Natural killer cell (primary cell): ENCODE results near the gene TFCP2. TPM values are rescaled to one million over a fixed set of nuclear protein-coding genes. Genes with fewer than 3 reads are reported as not detected.
A peak's percentile ranks its signal among the peaks of the same experiment; 100 is the strongest.

Source experiments
- ATAC-seq, 3 donors: fragments of 150-1000 bp in 2 of 3; fragments of 200-7000 bp in 1 of 3; cut with Tn5 transposase; 1 replicate in 1 of 3; 2 replicates in 2 of 3; pipeline ENCODE4 v1.10.0; 2021; ENCODE audit warnings: mild to moderate bottlenecking in 2 of 3, moderate library complexity in 2 of 3
- DNase-seq, 2 donors: peaks; one replicate each; pipeline versions ENCODE4 v3.0.0 to v3.0.0-alpha.2; 2013 to 2021; ENCODE audit warnings: mixed read lengths in 1 of 2
- H3K27ac ChIP-seq: one replicate; pipeline ENCODE4 v1.5.1; 2013; ENCODE audit warnings: mild to moderate bottlenecking, low read length
- H3K27me3 ChIP-seq: one replicate; pipeline ENCODE4 v1.6.1; 2013; ENCODE audit warnings: low read length; ENCODE audit not compliant: control insufficient read depth, insufficient read depth
- H3K36me3 ChIP-seq: one replicate; pipeline ENCODE4 v1.6.1; 2013; ENCODE audit warnings: low read length; ENCODE audit not compliant: control insufficient read depth, insufficient read depth
- H3K4me1 ChIP-seq: one replicate; pipeline ENCODE4 v1.6.1; 2013; ENCODE audit warnings: low read length; ENCODE audit not compliant: control insufficient read depth, insufficient read depth
- H3K4me3 ChIP-seq: one replicate; pipeline ENCODE4 v1.5.1; 2013; ENCODE audit warnings: low read length
- H3K9me3 ChIP-seq: one replicate; pipeline ENCODE4 v1.6.1; 2013; ENCODE audit warnings: low read length; ENCODE audit not compliant: control insufficient read depth, insufficient read depth
- H3K27ac Mint-ChIP-seq, 2 donors: one replicate each; pipeline ENCODE4 v1.8.0; 2022; ENCODE audit warnings: mild to moderate bottlenecking in 2 of 2, mixed read lengths in 2 of 2, moderate library complexity in 1 of 2
- H3K27me3 Mint-ChIP-seq, 2 donors: one replicate each; pipeline ENCODE4 v1.8.0; 2022; ENCODE audit warnings: low read depth in 2 of 2, mixed read lengths in 2 of 2
- H3K36me3 Mint-ChIP-seq: one replicate; pipeline ENCODE4 v1.8.0; 2022; ENCODE audit warnings: mixed read lengths
- H3K4me1 Mint-ChIP-seq, 2 donors: one replicate each; pipeline ENCODE4 v1.8.0; 2022; ENCODE audit warnings: mixed read lengths in 2 of 2
- H3K4me3 Mint-ChIP-seq: one replicate; pipeline ENCODE4 v1.8.0; 2022; ENCODE audit warnings: mild to moderate bottlenecking, moderate library complexity, mixed read lengths
- H3K9me3 Mint-ChIP-seq, 2 donors: one replicate each; pipeline ENCODE4 v1.8.0; 2022; ENCODE audit warnings: mixed read lengths in 2 of 2
- WGBS: methylation state at CpG from one replicate; pipeline ENCODE4 v1.1.7; 2013; ENCODE audit warnings: missing lambda C conversion rate; ENCODE audit not compliant: insufficient coverage; 5-methylcytosine and 5-hydroxymethylcytosine counted together
- intact Hi-C: fragments of 100-400 bp; cut with micrococcal nuclease; formaldehyde crosslinking; loops from one replicate; pipeline ENCODE4 v1.14.2; 2022
- total RNA-seq, 4 donors: library from RNA; stranded (reverse); fragments of 120-200 nt in 1 of 4; gene quantifications; one replicate each; pipeline versions ENCODE4 v1.2.3 to v1.2.4, GENCODE V29; 2013 to 2022
- TF ChIP-seq, protein P1 (sequence below): fragments of 200-600 bp; IDR thresholded peaks from one replicate; pipeline ENCODE4 v1.8.0; 2022; ENCODE audit warnings: antibody characterized with exemption

Gene TFCP2
- total RNA-seq, 3 donors from 2014 or later (not counting 1 experiment from before 2014, with no cell fraction given): 26.6 to 34.8 (median 34.8) TPM

DNA sequence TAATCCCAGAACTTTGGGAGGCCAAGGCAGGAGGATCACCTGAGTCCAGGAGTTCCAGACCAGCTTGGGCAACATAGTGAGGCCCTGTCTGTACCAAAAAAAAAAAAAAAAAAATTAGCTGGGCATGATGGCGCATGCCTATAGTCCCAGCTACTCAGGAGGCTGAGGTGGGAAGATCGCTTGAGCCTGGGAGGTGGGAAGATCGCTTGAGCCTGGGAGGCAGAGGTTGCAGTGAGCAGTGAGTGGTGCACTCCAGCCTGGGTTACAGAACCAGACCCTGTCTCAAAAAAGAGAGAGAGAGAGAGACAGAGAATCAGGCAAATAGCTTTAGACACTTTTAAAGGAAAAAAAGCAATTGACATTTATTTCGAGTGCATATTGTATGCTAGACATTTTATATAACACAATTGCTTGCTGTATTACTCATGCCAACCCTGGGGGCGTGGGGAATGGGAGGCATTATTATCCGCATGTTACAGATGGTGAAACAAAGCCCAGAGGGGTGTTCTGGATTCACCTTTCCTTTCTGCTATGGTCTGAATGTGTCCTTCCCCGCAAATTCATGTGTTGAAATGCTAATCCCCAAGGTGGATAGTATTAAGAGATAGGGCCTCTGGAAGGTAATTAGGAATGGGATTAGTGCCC is 35.2 kb upstream of the TFCP2 start:
- WGBS: 92% methylated on average over 5 of the region's 7 CpGs
- intact Hi-C loops: no loop called here
- DNase-seq (no peak), ATAC-seq (no peak)
- no peak overlapping the region for H3K4me3 ChIP-seq
- H3K4me1 ChIP-seq: no peaks in the 10 kb centered on the region
- H3K9me3 ChIP-seq: no peaks in the 10 kb centered on the region
- H3K9me3 Mint-ChIP-seq: no peaks in the 10 kb centered on the region
- peaks cover 0 to 4% of the 10 kb centered on the region in 2 donors for H3K27me3 Mint-ChIP-seq
- TF ChIP-seq, protein P1, sequence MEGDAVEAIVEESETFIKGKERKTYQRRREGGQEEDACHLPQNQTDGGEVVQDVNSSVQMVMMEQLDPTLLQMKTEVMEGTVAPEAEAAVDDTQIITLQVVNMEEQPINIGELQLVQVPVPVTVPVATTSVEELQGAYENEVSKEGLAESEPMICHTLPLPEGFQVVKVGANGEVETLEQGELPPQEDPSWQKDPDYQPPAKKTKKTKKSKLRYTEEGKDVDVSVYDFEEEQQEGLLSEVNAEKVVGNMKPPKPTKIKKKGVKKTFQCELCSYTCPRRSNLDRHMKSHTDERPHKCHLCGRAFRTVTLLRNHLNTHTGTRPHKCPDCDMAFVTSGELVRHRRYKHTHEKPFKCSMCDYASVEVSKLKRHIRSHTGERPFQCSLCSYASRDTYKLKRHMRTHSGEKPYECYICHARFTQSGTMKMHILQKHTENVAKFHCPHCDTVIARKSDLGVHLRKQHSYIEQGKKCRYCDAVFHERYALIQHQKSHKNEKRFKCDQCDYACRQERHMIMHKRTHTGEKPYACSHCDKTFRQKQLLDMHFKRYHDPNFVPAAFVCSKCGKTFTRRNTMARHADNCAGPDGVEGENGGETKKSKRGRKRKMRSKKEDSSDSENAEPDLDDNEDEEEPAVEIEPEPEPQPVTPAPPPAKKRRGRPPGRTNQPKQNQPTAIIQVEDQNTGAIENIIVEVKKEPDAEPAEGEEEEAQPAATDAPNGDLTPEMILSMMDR: no peak
- no peaks in the 10 kb centered on the region for H3K4me1 Mint-ChIP-seq
- no peaks in the 10 kb centered on the region for H3K36me3 ChIP-seq
- no peak overlapping the region for H3K27ac Mint-ChIP-seq
- H3K27me3 ChIP-seq: no peaks in the 10 kb centered on the region
- H3K27ac ChIP-seq: no peak overlapping the region
- H3K4me3 Mint-ChIP-seq: no peak overlapping the region
- no peaks in the 10 kb centered on the region for H3K36me3 Mint-ChIP-seq

DNA sequence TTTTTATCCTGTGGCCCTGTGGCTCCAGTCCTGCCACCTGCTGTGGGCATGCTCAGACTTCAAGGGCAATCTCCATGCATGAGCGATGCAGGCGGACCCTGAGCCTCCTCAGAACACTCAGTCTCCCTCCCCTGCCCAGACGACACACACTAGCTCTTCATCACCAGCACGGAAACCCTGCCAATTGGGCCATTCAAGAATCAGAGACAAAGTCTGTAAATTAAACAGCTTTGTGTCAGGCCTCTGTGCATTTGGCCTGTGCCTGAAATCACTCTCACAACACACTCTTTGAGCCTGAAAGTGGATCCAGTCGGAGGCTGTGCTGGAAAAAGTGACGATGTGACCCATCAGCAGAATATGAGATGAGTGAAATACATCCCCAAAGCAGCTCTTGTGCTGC is 32.4 kb upstream of the TFCP2 start:
- no peak overlapping the region for H3K27ac Mint-ChIP-seq
- no peaks in the 10 kb centered on the region for H3K4me1 ChIP-seq

DNA sequence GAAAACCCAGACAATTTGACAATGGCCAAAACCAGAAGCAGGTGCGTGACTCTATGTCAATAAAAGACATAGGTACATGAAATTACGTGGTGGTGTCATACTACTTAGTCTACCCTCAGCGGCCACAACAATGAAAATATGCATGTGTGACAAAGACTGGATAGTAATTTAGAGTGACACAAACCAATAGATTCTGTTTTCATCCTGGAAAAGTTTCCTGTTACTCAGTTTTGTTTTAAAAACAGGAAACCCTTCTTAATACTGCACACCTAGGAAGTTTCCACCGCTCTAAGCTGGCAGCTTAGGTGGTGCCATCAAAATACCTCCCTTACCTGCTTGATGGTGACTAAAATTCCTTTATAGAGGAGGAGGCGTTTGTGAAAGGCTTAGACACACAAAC is 29.8 kb upstream of the TFCP2 start:
- no peaks in the 10 kb centered on the region for H3K36me3 ChIP-seq
- Mint-ChIP-seq H3K9me3 (no peaks in the 10 kb centered on the region), H3K27ac (no peak overlapping the region), H3K4me1 (no peaks in the 10 kb centered on the region), H3K36me3 (no peaks in the 10 kb centered on the region), H3K27me3 (no peaks in the 10 kb centered on the region), H3K4me3 (no peak overlapping the region)
- no peaks in the 10 kb centered on the region for H3K9me3 ChIP-seq
- H3K4me1 ChIP-seq: no peaks in the 10 kb centered on the region
- H3K27me3 ChIP-seq: no peaks in the 10 kb centered on the region
- H3K4me3 ChIP-seq: no peak overlapping the region
- no peak overlapping the region for H3K27ac ChIP-seq
- 95% methylated on average over 3 of the region's 5 CpGs for WGBS
- intact Hi-C loops: no loop called here
- peak in 1 of 2 donors; percentile 51 for DNase-seq
- TF ChIP-seq, protein P1: no peak
- ATAC-seq: no peak

More for the DNA sequence above, 32.4 kb upstream of the TFCP2 start:
- no peak for DNase-seq
- Mint-ChIP-seq H3K4me1 (no peaks in the 10 kb centered on the region), H3K4me3 (no peak overlapping the region), H3K27me3 (peaks cover 0 to 4% of the 10 kb centered on the region in 2 donors), H3K36me3 (no peaks in the 10 kb centered on the region), H3K9me3 (no peaks in the 10 kb centered on the region)
- 96% methylated on average over 6 of the region's 6 CpGs for WGBS
- Histone ChIP-seq H3K9me3 (no peaks in the 10 kb centered on the region), H3K27ac (no peak overlapping the region), H3K27me3 (no peaks in the 10 kb centered on the region), H3K4me3 (no peak overlapping the region), H3K36me3 (no peaks in the 10 kb centered on the region)
- ATAC-seq: no peak
- intact Hi-C loops: no loop called here
- TF ChIP-seq, protein P1: no peak

DNA sequence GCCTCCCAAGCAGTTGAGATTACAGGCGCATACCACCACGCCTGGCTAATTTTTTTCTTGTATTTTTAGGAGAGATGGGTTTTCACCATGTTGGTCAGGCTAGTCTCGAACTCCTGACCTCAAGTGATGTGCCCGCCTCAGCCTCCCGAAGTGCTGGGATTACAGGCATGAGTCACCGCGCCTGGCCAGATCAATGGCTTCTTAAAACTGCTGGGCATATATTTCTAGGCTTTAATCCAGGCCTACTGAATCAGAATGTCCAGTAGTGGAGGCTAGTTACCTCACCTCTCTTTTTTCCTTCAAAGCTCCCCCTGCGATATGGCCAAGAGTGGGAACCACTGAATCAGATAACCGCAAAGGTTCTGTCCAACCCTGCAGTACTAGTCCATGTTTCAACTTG is 27.9 kb upstream of the TFCP2 start:
- Mint-ChIP-seq H3K36me3 (no peaks in the 10 kb centered on the region), H3K4me3 (no peak overlapping the region), H3K4me1 (no peaks in the 10 kb centered on the region), H3K9me3 (no peaks in the 10 kb centered on the region), H3K27ac (no peak overlapping the region), H3K27me3 (no peaks in the 10 kb centered on the region)
- DNase-seq (no peak), ATAC-seq (no peak)
- H3K4me1 ChIP-seq: no peaks in the 10 kb centered on the region
- no peaks in the 10 kb centered on the region for H3K36me3 ChIP-seq
- H3K27me3 ChIP-seq: no peaks in the 10 kb centered on the region
- TF ChIP-seq, protein P1: no peak
- intact Hi-C loops: no loop called here
- H3K27ac ChIP-seq: no peak overlapping the region
- no peaks in the 10 kb centered on the region for H3K9me3 ChIP-seq
- WGBS: 92% methylated on average over 9 of the region's 9 CpGs
- no peak overlapping the region for H3K4me3 ChIP-seq
